ENCODE data around the gene BMPR1A.
"Not testable (repeated sequence)": the region's sequence is repeated elsewhere in the genome, so short reads cannot be mapped to it uniquely, and the experiment has no call there.

BMPR1A gene

DNA sequence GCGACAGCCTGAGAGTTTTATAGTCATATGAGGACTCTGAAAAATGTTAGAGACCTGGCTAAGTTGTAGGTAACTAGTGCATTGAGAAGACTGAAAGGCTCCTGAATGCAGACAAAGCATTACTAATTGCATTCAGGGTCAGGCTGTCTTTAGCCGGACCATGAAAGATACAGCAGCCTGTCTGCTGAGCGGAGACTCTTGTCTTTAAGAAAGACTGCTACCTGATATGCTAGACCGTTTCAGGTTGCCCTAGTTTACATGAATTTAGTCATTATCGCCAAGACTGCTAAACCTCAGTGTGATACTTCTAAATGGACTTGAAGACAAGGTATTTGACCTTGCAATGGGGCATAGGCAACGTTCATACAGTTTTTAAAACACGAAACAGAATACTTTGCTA, 81.2 kb downstream of the BMPR1A start:
- no peak for DNase-seq

DNA sequence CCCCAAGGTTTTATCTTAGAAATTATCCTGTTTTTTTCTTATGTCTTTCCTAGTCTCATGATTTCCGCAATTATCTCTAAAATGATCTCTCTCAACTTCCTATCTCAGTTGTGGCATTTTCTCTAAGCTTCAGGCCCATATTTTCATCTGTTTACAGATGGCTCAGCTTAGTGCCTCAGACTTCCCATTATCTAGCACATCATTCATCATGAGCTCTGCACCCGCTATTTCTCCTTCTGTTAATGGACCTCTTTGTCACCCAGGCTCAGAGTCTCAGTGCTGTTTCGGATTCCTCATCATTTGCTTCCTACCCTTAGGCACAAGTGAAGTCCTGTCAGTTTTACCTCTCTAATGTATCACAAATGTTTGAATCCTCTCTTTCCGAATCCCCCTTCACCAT, 84.1 kb downstream of the BMPR1A start:
- DNase-seq: no peak

- no peak for DNase-seq
Measured at GRCh38 chr10:86846088-86846487, 89.7 kb downstream of the BMPR1A start.

GRCh38 chr10:86848747-86849146, 92.3 kb downstream of the BMPR1A start:
- no peak for DNase-seq

- DNase-seq: no peak
Measured at GRCh38 chr10:86849181-86849894, 92.9 kb downstream of the BMPR1A start.

DNA sequence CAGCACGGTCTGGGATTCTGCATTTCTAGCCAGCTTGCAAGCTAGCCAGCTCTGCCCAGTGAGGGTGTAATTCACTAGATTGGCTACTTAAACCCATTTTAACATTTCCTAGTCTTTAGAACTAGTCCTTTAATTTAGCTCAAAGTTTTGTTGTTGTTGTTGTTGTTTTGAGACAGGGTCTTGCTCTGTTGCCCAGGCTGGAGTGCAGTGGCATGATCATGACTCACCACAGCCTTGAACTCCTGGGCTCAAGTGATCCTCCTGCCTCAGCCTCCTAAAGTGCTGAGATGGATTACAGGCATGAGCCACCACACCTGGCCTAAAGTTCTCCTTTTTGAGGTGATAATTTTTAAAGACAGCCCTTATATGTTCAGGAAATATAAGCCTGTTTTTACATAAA, 94.1 kb downstream of the BMPR1A start:
- DNase-seq: no peak

DNA sequence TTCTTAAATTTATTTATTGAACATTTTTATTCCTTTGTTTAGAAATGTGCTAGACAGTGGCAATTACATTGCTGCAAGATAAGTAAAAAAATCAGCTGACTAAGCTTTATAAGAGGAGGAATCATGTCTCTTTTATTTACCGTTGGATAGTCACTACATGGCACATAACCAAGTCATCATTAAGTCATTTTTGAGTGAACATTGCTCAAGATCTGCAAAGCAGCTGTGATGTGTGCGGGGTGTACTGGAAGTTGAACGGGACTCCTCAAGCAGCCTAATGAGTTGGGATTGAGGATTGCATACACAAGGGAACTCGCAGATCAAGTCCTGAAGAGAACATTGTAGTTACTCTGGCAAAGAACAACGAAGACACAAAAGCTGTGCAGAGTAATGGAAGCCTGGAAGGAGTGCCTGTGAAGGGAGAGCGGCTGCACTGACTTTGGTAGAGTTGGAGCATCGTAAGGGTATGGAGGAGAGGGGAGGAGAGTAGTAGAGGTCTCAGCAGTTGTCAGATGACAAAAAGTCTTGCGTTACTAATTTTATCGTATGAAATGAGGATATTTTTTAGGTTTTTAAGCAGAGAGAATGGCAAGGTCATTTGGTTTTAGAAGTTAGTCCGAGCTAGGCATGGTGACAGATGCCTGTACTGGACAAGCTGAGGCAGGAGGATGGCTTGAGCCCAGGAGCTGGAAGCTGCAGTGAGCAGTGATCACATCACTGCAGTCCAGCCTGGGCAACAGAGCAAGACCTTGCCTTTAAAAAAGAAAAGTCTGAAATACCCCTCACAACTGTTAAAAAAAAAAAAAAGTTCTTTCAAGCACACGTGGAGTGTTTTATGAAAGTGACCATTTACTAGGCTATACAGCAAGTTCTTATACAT, 95.1 kb downstream of the BMPR1A start:
- peak in 3 of 51 donors; percentile 6 to 16 (median 11) for DNase-seq

DNA sequence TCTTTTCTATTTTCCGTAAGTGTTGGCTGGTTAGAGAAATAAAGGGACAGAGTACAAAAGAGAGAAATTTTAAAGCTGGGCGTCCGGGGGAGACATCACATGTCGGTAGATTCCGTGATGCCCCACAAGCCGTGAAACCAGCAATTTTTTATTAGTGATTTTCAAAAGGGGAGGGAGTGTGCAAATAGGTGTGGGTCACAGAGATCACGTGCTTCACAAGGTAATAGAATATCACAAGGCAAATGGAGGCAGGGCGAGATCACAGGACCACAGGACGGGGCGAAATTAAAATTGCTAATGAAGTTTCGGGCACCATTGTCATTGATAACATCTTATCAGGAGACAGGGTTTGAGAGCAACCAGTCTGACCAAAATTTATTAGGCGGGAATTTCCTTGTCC, 97.2 kb downstream of the BMPR1A start:
- DNase-seq: not testable (repeated sequence)

DNA sequence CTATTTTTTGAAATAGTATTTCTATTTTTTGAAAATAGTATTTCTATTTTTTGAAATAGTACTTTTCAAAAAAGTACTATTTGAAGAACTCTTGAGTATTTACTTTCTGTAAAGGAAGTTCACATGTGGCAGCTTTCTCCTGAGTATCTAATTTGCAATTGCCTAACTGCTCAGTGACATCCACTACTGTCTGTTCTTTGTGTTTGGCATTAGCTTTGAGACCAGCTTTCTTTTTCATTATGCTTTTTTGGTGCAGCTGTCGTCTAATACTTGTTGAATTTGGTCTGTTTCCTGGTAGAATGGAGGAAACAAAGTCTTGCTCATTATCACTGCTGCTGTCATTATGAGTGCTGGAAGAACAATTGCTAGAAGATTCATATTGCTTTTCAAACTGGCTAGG, 99.1 kb downstream of the BMPR1A start:
- no peak for DNase-seq

GRCh38 chr10:86856156-86856555, 99.7 kb downstream of the BMPR1A start:
- DNase-seq: no peak

DNA sequence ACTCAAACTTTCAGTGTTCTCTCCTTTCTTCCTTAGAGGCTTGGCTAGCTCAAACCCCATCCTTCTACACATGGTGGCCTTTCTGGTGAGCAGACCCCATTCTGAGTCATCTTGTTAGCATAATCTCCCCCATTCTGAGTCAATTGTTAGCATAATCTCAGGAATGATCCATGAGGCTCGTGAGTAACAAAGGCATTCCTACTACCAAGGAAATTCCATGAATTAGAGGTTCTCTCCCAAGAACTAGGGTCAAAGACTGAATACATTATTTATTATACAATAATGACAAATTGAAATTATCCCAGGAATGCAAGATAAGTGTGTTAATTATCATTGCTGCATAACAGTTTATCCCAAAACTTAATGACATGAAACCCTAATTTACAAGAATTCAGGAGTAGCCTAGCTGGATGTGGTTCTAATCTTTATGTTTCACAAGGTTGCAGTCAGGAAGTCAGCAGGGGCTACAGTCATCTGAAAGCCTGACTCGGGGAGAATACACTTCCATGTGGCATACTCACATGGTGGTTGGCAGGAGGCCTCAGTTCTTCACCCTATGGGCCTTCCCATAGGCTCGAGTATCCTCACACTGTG, 100.8 kb downstream of the BMPR1A start:
- DNase-seq: no peak

- no peak for DNase-seq
Measured at GRCh38 chr10:86858011-86858410, 101.6 kb downstream of the BMPR1A start.

- no peak for DNase-seq
Measured at GRCh38 chr10:86861351-86861750, 104.9 kb downstream of the BMPR1A start.

GRCh38 chr10:86862373-86862772, 106.0 kb downstream of the BMPR1A start:
- DNase-seq: no peak

DNA sequence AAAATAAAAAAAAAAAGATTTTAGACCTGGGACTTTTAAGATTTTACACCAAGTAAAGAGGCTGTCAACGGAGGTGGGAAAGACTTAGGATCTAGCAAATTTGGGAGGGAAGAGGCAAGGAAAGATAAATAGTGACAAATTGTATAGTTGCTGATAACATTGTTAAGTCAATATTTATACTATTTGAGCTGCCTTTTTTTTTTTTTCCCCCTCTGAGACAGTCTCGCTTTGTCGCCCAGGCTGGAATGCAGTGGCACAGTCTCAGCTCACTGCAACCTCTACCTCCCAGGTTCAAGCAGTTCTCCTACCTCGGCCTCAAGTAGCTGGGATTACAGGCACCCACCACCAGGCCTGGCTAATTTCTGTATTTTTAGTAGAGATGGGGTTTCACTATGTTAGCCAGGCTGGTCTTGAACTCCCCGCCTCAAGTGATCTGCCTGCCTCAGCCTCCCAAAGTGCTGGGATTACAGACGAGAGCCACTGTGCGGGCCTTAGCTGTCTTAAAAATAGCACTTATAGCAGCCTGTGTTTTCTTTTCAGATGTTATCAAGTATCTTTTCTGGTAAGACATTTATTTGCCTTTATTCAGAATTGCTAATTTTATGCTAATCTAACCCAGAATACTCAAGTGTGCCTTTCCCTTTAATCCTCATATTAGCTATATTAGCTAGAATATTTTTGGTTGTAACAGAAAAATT, 106.5 kb downstream of the BMPR1A start:
- no peak for DNase-seq

GRCh38 chr10:86863484-86863842, 107.0 kb downstream of the BMPR1A start:
- peak in 1 of 51 donors; percentile 15 for DNase-seq

DNA sequence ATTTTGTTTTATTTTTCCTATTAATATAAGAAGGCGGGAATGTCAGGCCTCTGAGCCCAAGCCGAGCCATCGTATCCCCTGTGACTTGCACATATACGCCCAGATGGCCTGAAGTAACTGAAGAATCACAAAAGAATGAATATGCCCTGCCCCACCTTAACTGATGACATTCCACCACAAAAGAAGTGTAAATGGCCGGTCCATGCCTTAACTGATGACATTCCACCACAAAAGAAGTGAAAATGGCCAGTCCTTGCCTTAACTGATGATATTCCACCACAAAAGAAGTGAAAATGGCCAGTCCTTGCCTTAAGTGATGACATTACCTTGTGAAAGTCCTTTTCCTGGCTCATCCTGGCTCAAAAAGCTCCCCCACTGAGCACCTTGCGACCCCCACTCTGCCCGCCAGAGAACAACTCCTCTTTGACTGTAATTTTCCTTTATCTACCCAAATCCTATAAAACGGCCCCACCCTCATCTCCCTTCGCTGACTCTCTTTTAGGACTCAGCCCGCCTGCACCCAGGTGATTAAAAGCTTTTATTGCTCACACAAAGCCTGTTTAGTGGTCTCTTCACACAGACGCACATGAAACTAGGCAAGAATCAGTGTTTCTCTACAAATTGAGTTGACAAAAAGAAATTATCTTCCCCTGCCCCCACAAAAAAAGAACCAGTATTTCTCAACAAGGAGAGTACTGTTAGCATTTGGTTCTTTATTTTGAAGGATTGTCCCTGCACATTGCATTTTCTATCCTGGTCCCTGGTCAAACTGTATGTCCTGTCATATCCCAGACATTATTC, 108.8 kb downstream of the BMPR1A start:
- DNase-seq: not testable (repeated sequence)

DNA sequence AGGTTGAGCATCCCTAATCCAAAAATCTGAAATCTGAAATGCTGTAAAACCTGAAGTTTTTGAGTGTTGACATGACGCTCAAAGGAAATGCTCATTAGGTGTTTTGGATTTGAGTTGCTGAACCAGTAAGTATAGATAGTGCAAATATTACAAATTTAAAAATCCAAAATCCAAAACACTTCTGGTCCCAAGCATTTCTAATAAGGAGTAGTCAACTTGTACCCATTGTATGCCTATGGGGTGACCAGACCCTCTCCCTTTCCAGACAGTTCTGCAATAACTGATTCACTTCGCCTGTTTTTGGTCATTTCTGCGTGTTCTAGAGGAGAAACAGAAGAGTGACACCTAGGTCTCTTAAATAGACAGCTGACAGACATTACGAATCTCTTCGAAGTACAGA, 110.7 kb downstream of the BMPR1A start:
- DNase-seq: no peak

- peak in 21 of 51 donors; percentile 2 to 53 (median 20) for DNase-seq
Measured at GRCh38 chr10:86868353-86868752, 111.9 kb downstream of the BMPR1A start.

GRCh38 chr10:86870679-86871078, 114.3 kb downstream of the BMPR1A start:
- DNase-seq: no peak

- no peak for DNase-seq
Measured at GRCh38 chr10:86871563-86872183, 115.3 kb downstream of the BMPR1A start.

Measured in hypothalamus (tissue), 51 donors.